Measurements from ENCODE around the gene SRRM3. TPM values are rescaled to one million over a fixed set of nuclear protein-coding genes. Genes with fewer than 3 reads are reported as not detected.

SRRM3 gene
- total RNA-seq, 2 experiments from 2014 or later: not detected

GRCh38 chr7:76193466-76193865 lies 8.2 kb upstream of the SRRM3 start:
- no peak overlapping the region for H3K4me2 ChIP-seq (ENCODE audit: low read length)
- intact Hi-C loops (cut with micrococcal nuclease; ENCODE audit: unreplicated experiment): no loop called here
- DNase-seq (ENCODE audit: low spot score): no peak
- H3K4me1 ChIP-seq (ENCODE audit: insufficient read depth, low read length, poor library complexity, severe bottlenecking): no peaks in the 10 kb centered on the region
- ChIA-PET CTCF (ENCODE audit: unreplicated experiment) (no interaction called here), POLR2A (no interaction called here)
- H3K27ac ChIP-seq (ENCODE audit: low read depth, low read length, poor library complexity, severe bottlenecking): no peak overlapping the region
- TF ChIP-seq, protein P1, sequence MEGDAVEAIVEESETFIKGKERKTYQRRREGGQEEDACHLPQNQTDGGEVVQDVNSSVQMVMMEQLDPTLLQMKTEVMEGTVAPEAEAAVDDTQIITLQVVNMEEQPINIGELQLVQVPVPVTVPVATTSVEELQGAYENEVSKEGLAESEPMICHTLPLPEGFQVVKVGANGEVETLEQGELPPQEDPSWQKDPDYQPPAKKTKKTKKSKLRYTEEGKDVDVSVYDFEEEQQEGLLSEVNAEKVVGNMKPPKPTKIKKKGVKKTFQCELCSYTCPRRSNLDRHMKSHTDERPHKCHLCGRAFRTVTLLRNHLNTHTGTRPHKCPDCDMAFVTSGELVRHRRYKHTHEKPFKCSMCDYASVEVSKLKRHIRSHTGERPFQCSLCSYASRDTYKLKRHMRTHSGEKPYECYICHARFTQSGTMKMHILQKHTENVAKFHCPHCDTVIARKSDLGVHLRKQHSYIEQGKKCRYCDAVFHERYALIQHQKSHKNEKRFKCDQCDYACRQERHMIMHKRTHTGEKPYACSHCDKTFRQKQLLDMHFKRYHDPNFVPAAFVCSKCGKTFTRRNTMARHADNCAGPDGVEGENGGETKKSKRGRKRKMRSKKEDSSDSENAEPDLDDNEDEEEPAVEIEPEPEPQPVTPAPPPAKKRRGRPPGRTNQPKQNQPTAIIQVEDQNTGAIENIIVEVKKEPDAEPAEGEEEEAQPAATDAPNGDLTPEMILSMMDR (conservative IDR thresholded peaks at IDR 0.05; ENCODE audit: low read length): no peak
- TF ChIP-seq EZH2phosphoT487 (IDR thresholded peaks at IDR 0.05; ENCODE audit: borderline replicate concordance, low read depth, low read length): no peak
- no TSS peak for BruUV-seq (replicated peaks)
- no peaks in the 10 kb centered on the region for H3K79me2 ChIP-seq (ENCODE audit: insufficient read depth, low read depth, low read length)
- no peak overlapping the region for H3K4me3 ChIP-seq (ENCODE audit: low read depth, low read length, poor library complexity, severe bottlenecking)
- H4K20me1 ChIP-seq (ENCODE audit: insufficient read depth, low read length): no peaks in the 10 kb centered on the region
- H2AFZ ChIP-seq (ENCODE audit: low read length): no peak overlapping the region
- no peaks in the 10 kb centered on the region for H3K9me2 ChIP-seq (ENCODE audit: insufficient read depth, low read length)
- H3K9me3 ChIP-seq (ENCODE audit: low read length): no peaks in the 10 kb centered on the region
- no peaks in the 10 kb centered on the region for H3K36me3 ChIP-seq (ENCODE audit: insufficient read depth, low read length)

DNA sequence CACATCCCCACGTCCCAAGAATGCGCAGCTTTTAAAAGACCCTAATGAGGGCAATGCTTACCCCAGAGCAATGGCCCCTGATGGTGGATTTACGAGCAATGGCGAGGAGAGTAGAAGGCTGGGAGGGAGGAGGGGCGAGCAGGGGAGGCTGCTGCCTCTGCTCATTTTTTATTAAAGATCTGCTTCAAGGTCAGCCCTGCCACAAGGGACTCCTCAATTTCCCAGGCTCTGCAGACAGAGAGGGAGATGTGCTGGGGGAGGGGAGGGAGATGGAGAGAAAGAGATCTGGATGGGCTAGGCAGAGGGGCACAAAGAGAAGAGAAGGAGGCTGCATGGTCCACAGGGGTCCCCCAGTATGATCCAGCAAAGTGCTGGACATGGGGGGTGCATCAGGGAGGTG lies 7.8 kb upstream of the SRRM3 start:
- ChIA-PET POLR2A (no interaction called here), CTCF (ENCODE audit: unreplicated experiment) (no interaction called here)
- no TSS peak for BruUV-seq (replicated peaks)
- DNase-seq (ENCODE audit: low spot score): no peak
- Histone ChIP-seq H3K9me2 (ENCODE audit: insufficient read depth, low read length) (no peaks in the 10 kb centered on the region), H3K4me3 (ENCODE audit: low read depth, low read length, poor library complexity, severe bottlenecking) (no peak overlapping the region), H2AFZ (ENCODE audit: low read length) (no peak overlapping the region), H3K27ac (ENCODE audit: low read depth, low read length, poor library complexity, severe bottlenecking) (no peak overlapping the region), H3K4me1 (ENCODE audit: insufficient read depth, low read length, poor library complexity, severe bottlenecking) (no peaks in the 10 kb centered on the region), H3K4me2 (ENCODE audit: low read length) (no peak overlapping the region), H3K9me3 (ENCODE audit: low read length) (no peaks in the 10 kb centered on the region), H4K20me1 (ENCODE audit: insufficient read depth, low read length) (no peaks in the 10 kb centered on the region), H3K36me3 (ENCODE audit: insufficient read depth, low read length) (no peaks in the 10 kb centered on the region), H3K79me2 (ENCODE audit: insufficient read depth, low read depth, low read length) (no peaks in the 10 kb centered on the region)
- TF ChIP-seq EZH2phosphoT487 (IDR thresholded peaks at IDR 0.05; ENCODE audit: borderline replicate concordance, low read depth, low read length): no peak
- TF ChIP-seq, protein P1 (conservative IDR thresholded peaks at IDR 0.05; ENCODE audit: low read length): no peak
- intact Hi-C loops (cut with micrococcal nuclease; ENCODE audit: unreplicated experiment): no loop called here

DNA sequence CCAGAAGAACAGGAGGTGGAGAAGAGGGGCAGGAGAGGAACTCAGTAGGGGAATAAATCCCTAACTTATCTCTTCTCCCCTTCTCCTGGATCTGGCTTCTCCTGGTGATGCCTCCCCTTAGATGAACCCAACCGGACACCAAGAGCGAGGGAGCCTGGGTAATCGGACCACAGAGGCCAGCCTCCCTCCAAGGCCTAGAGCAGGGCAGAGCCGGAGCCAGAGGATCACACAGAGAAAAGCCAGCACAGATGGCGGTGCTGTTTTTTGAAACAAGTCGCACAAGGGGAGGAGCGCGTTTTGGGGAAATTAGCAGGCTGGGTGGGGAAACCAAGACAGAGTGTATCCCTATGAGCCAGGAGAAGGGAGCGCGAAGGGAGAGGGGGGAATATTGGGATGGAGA lies 4.9 kb upstream of the SRRM3 start:
- no peak for TF ChIP-seq EZH2phosphoT487 (IDR thresholded peaks at IDR 0.05; ENCODE audit: borderline replicate concordance, low read depth, low read length)
- TF ChIP-seq, protein P1 (conservative IDR thresholded peaks at IDR 0.05; ENCODE audit: low read length): no peak
- Histone ChIP-seq H3K9me2 (ENCODE audit: insufficient read depth, low read length) (no peaks in the 10 kb centered on the region), H3K4me3 (ENCODE audit: low read depth, low read length, poor library complexity, severe bottlenecking) (no peak overlapping the region), H3K9me3 (ENCODE audit: low read length) (no peaks in the 10 kb centered on the region), H3K27ac (ENCODE audit: low read depth, low read length, poor library complexity, severe bottlenecking) (no peak overlapping the region), H3K4me2 (ENCODE audit: low read length) (no peak overlapping the region), H3K36me3 (ENCODE audit: insufficient read depth, low read length) (no peaks in the 10 kb centered on the region), H3K79me2 (ENCODE audit: insufficient read depth, low read depth, low read length) (no peaks in the 10 kb centered on the region), H4K20me1 (ENCODE audit: insufficient read depth, low read length) (no peaks in the 10 kb centered on the region), H2AFZ (ENCODE audit: low read length) (no peak overlapping the region), H3K4me1 (ENCODE audit: insufficient read depth, low read length, poor library complexity, severe bottlenecking) (no peaks in the 10 kb centered on the region)
- intact Hi-C loops (cut with micrococcal nuclease; ENCODE audit: unreplicated experiment): no loop called here
- no TSS peak for BruUV-seq (replicated peaks)
- POLR2A ChIA-PET: no interaction called here
- DNase-seq (ENCODE audit: low spot score): no peak
- CTCF ChIA-PET (ENCODE audit: unreplicated experiment): no interaction called here
